ENCODE data around the gene C6orf118.

The C6orf118 gene

GRCh38 chr6:165231177-165231576, 78.2 kb downstream of the C6orf118 start:
- no peak for TF ChIP-seq Cebpa-rat (IDR thresholded peaks at IDR 0.05)
- Histone ChIP-seq H3K9me3 (replicated peaks in 1 of 11) (peaks cover 14 to 17% (median 16%) of the 10 kb centered on the region in 11 experiments), H3K9ac (no peak overlapping the region), H3K36me3 (no peaks in the 10 kb centered on the region), H3K4me3 (no peak overlapping the region), H4K20me1 (no peaks in the 10 kb centered on the region), H3K4me1 (no peaks in the 10 kb centered on the region), H3K27ac (no peak overlapping the region), H3K4me2 (no peak overlapping the region), H3K27me3 (no peaks in the 10 kb centered on the region)
